ENCODE measurements around the gene CHST15. TPM values are rescaled to one million over a fixed set of nuclear protein-coding genes. Genes with fewer than 3 reads are reported as not detected.

CHST15 gene
- total and polyA plus RNA-seq, 2 of the 8 experiments (the other 6 are each of a cell fraction or from before 2014, with no cell fraction given) = 8.8 to 9.1 TPM

DNA sequence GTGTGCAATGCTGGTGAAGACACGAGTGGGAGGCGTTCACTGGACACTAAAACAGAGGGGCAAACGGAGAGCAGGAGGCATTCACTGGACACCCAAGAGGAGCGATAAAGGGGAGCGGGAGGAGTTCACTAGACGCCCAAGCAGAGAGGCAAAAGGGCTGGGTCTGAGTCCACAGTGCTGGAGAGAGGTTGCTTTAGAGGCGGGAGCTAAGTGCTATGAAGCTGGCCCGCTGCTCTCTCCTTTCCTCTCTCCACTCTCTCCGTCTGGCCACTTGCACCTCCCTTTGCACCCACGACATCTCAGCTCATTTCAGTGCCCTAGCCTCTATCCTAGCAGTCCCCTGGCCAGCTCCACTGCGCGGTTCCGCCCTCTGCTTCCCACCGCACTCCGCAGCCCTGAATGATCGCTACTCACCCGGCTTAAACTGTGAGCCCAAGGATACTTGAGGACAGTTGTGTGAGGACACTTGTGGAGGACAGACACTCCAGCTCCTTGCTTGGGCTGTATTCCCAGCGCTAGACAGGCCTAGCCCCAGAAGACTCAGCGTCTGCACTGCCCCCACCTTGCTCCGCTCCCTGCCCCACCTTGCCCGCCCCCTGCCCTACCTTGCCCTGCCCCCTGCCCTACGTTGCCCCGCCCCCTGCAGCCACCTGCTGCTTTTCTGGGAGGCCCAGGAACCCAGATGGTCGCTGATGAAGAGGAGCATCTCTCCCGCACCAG is 123.0 kb downstream of the CHST15 start (continued):
- TF ChIP-seq, protein P1, sequence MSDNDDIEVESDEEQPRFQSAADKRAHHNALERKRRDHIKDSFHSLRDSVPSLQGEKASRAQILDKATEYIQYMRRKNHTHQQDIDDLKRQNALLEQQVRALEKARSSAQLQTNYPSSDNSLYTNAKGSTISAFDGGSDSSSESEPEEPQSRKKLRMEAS (IDR thresholded peaks at IDR 0.05) = no peak
- TF ChIP-seq POU5F1 (IDR thresholded peaks at IDR 0.05; ENCODE audit: low read depth, low read length) (no peak), RNF2 (IDR thresholded peaks at IDR 0.05; ENCODE audit: borderline replicate concordance, low read depth, low read length, missing control alignments, poor library complexity, severe bottlenecking) (no peak), CREB1 (IDR thresholded peaks at IDR 0.05) (no peak), SIX5 (IDR thresholded peaks at IDR 0.05; ENCODE audit: low read depth, low read length) (no peak), CHD1 (IDR thresholded peaks at IDR 0.05; ENCODE audit: low read depth, low read length) (no peak)
